Brain pericyte (primary cell): ENCODE data around the gene ANKRD28.
"Not testable (repeated sequence)": the region's sequence is repeated elsewhere in the genome, so short reads cannot be mapped to it uniquely, and the experiment has no call there.

Experiments used
- DNase-seq: peaks from one replicate; pipeline ENCODE4 v3.0.0-alpha.2; 2012; ENCODE audit warnings: low read depth, low spot score

The ANKRD28 gene

GRCh38 chr3:15637131-15637951, 160.4 kb downstream of the ANKRD28 start:
- DNase-seq = no peak

DNA sequence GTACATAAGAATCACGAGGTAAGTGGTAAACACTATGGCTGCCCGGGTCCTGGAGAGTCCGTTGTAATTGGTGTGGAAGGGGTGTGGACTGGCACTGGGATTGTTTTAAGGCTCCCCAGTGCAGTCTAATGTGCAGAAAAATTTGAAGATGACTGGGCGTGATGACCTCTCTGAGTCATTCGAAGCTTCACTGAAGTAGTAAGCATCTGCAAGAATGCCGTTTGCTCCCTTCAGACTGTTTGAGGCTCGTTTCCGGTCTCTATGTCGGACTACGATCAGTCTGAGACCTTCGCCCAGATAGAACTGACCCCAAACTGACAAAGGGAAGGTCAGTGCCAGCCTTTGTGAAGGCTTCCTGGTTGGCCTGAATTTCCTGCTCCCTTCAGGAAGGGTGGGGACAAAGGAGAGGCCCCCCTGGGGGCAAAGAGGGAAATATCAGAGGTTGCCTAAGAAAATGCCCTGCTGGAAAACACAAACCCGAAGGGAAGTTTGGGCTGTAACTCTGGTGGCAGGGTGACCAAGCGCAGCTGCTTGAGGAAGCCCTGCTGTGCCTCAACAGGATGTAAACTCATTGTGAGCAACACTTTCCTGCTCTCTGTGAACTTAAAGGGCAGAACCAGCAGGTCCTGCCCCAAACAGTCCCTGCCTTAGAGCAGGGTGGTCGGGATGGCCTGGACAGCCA, 161.6 kb downstream of the ANKRD28 start:
- no peak for DNase-seq

DNA sequence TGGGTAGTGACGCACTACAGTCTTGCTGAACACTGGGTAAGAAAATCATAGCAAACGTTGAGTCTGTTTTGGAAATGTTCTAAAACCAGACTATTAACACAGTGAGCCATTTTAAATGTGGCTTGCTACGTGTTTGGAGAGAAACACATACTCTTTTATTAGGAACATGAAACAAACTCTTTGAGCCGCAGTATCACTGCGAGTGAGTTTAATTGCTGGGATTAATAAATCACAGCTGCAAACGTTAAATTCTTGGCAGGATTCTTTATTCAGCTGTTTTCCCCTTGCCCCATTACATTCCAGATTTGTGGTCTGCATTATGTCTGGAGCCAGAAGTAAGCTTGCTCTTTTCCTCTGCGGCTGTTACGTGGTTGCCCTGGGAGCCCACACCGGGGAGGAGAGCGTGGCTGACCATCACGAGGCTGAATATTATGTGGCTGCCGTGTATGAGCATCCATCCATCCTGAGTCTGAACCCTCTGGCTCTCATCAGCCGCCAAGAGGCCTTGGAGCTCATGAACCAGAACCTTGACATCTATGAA, 162.6 kb downstream of the ANKRD28 start:
- no peak for DNase-seq

DNA sequence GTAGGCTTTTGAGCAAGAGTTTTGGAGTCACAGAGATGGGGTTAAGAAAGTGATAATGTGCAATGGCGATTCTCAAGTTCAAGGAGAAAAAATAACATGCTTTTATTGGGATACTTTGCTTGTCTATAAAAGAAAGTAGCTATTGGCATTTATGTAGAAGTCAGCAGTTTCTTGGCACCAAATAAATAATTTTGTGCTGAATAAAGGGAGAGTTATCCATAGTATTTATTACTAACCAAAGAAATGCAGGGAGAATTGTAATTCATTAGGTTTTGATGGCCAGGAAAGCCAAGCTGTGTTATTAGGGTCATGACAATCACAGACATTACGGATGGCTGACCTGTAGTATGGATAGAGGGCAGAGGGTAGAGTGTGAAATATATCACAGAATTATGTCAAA, 163.1 kb downstream of the ANKRD28 start:
- no peak for DNase-seq

DNA sequence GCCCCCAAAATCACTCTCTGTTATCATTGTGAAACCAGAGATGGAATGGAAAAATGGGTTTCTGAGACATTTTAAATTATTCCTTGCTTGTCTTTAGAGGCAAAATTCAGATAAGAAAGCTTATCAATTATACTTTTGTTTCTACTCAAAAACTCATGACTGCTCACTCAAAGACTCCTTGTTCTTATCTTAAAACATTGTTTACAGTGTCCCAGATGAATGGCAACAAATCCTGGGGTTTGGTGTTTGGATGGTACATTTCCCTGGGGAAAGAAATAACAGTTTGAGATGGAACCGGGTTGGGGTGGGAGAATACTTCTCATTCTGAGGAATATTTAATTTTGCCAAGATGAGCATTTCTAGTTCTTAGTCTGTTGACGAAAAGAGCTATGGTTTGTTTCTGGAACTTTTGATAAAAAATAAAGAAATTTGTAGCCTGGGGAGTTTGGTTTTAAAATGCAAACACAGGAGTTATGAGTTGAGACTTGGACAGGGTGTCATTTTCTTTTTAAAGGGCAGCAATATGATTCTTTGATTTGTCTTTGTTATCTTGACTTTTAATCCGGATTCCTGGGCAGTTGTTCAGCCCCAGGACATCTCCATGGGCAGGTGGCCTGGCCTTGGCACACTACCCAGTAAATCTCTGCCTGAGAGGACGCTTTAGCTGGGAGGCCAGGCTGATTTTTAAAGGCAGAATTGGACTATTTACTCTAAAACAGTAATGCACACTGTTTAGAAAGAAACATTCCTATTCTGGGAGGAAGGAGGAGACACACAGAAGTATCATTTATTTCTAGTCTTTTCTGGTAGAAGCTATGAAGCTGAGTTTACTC, 163.8 kb downstream of the ANKRD28 start:
- peak; percentile 67 for DNase-seq

- no peak for DNase-seq
Observed at GRCh38 chr3:15633159-15633558, 164.6 kb downstream of the ANKRD28 start.

DNA sequence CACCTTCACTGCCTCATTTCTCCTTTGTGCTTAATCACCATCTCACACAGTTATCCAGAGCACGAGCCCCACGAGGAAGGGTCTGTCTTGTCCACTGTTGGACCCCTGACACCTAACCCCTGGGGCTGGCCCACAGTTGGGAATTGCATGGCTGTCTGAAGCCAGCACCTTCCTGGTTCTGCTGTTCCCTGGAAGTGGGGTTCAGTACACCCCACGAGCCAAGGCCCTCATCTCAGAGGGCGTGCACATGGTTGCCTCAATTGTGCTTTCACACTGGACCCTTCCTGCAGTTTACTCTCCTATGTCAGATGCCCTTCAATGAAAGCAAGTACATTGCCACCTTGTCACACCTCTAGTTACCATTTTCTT, 165.6 kb downstream of the ANKRD28 start:
- DNase-seq = no peak

DNA sequence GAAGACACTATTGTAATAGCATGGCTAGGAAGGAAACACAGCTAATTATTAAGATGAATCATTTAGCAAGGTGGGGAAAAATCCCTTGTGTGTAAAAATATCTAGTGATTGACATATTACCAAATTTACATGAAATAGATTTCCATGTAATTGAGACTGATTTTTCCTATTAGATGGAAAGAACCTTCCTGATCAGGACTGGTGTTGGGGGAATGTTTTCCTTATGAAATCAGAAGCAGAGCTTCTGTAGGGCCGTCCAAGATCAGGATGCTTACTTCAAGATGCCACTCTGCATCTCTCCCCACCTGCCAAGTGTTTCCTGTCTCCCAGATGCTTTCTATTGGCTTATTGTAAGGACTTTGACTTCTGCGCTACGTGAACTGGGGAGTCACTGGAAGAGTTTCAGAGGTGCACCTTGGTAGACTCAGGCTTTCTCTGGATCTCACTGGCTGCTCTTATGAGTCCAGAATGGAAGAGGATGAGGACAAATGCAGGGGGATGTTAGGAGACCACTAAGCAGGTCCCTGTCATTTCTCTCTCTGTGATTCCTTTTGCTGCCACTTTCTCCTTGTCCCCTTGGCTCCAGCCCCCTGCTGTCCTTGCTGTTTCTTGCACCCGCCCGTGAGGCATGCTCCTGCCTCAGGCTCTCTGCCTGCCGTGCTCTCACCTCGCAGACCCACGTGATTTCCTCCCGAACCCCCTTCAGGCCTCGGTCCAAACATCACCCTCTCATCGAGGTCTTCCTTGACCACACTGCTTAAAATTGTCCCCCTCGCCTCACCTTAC, 166.2 kb downstream of the ANKRD28 start:
- DNase-seq = no peak

DNA sequence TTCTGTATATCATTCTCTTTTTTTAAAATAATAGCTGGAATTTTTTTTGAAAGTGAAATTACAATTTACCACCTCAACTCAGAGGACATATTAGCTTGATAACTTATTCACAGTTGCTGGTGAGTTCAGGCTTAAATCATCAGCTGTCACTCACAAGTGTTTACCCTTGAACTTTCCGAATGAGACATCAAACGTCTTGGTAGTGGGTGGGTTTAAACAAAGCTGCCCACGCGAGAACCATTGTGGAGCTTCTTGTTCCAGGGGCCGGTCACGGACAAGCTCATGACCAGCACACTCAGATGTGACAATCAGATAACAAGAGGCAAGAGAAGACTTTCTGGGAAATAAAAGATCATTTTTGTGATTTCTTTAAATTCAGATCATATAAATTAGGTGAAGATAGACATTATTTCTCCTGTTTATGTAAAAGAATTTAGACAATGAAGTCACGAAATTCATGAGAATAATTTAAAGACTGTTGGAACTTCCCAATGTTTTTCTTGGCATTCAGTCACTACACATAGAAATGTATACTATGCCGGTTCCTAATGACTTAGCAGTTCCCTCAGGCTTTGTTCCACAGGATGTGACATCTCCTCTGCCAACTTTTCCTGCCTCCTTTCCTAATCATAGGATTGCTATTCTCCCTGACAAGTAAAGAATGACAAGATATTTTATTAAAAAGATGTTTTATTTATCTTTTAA, 167.0 kb downstream of the ANKRD28 start:
- DNase-seq = no peak

DNA sequence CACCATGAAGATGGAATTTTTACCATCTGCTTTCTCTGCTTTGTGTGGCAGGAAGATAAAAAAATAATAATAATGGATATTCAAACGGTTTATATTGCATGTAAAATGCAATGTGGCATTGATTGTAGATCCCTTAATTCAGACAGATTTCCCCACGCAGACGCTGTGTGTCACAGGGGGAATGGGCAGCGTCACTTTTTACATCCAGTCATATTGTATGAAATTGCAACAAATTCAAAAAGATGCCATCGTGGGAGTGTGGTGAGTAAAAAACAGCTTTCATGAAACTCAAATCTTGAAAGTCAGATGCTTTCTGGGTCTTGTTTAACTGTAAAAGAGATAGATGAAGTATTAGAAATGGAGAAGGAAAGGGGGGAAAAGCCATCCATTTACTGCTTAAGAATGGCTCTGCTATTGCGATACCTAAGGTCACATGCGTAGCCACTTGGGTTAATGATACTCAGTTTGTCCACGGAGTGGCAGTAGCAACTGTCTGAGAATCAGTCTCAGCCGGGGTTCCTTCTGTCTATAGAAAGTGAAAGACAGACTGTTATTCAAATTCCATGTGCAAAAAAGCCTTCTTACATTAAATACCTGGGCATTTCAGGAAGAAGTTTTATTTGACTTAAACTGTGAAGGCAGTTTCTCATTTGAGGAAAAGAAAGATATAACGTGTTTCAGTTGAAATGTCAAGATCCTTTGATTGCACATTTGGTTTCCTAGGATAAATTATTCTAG, 167.8 kb downstream of the ANKRD28 start:
- DNase-seq = peak; percentile 48

DNA sequence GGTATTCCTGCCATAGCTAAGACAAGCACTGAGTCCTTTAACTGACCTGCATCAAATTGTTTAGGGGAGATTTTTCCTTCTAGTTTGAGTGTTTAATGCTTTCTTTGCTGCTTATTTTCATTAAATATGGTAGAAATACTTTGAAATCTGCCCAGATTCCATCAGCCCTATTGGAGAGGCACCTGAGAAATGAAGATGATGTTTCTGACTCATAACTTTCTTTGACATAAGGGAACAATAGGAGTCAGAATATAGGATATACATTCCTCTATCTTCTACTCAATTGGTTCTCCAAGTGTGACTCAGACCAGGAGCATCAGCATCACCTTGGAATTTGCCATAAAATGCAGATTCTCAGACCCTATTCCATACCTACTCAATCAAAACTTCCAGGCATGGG, 168.8 kb downstream of the ANKRD28 start:
- no peak for DNase-seq

DNA sequence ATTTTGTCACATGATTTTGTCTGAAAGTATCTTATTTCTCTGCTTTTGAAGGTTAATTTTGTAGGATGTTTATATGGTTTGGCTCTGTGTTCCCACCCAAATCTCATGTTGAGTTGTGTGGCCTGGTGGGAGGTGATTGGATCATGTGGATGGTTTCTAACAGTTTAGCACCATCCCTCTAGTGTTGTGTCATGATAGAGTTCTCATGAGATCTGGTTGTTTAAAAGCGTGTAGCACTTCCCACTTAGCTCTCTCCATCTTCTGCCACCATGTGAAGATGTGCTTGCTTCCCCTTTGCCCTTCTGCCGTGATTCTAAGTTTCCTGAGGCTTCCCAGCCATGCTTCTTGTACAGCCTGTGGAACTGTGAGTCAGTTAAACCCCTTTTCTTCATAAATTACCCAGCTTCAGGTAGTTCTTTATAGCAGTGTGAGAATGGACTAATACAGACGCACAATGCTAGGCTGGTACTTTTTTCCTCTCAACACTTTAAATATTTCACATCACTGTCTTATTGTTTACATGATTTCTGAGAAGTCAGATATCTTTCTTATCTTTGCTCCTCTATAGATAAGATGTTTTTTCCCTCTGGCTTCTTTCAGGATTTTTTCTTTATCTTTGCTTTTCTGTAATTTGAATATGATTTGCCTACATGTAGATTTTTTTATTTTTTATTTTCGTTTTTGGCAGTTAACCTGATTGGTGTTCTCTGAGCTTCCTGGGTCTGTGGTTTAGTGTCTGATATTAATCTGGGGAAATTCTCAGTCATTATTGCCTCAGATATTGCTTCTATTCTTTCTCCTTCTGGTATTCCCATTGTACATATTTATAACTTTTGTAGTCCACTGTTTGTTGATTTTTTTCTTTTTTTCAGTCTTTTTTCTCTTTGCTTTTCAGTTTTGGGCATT, 174.0 kb downstream of the ANKRD28 start:
- no peak for DNase-seq

GRCh38 chr3:15619659-15620464, 177.9 kb downstream of the ANKRD28 start:
- not testable (repeated sequence) for DNase-seq
